ENCODE results near the gene NKD2.

NKD2 gene

DNA sequence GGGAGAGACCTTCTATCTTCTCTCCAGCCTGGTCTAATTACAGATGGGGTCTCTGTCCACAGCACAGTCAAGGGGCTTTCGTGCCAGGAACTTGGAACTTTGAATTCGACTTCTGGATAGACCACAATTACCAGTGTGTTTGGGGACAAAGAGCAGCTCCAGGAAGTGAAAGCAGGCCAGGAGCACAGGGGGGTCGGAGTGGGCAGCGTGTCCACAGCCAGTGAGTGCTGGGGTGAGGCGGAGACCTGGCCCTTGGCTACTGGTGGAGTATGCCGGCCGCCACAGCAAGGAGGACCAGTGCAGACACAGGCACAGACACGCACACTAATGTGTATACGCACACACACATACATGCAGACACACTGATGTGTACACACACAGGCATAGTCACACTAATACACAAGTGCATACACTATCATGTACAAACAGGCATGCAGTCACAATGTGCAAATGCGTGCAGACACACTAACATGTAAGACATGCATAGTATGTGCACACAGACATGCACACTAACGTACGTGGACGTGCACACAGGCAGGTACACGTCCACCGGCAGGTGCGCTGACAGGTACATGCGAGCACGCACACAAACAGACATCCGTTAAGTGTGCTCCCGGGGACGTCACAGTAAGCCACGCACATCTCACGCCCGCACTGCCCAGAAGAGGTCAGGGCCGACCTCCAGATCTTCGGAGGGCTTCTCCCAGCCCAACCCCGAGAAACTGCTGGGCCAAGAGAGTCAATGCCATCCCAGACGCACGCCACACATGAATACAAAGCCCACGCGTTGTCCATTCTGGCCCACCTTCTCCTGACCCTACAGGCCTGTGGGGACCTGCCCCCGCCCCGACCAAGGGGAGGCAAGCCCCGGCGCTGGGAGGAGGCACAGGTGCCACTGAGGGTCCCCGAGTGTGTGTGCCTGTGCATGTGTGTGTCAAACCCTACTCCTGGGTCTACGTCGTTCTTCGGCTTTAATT lies 46.5 kb downstream of the NKD2 start:
- TF ChIP-seq, protein P1, sequence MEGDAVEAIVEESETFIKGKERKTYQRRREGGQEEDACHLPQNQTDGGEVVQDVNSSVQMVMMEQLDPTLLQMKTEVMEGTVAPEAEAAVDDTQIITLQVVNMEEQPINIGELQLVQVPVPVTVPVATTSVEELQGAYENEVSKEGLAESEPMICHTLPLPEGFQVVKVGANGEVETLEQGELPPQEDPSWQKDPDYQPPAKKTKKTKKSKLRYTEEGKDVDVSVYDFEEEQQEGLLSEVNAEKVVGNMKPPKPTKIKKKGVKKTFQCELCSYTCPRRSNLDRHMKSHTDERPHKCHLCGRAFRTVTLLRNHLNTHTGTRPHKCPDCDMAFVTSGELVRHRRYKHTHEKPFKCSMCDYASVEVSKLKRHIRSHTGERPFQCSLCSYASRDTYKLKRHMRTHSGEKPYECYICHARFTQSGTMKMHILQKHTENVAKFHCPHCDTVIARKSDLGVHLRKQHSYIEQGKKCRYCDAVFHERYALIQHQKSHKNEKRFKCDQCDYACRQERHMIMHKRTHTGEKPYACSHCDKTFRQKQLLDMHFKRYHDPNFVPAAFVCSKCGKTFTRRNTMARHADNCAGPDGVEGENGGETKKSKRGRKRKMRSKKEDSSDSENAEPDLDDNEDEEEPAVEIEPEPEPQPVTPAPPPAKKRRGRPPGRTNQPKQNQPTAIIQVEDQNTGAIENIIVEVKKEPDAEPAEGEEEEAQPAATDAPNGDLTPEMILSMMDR (IDR thresholded peaks at IDR 0.05; ENCODE audit: insufficient read depth, low read length, poor library complexity, severe bottlenecking): no peak
- H3K36me3 ChIP-seq (ENCODE audit: control insufficient read depth, insufficient read depth, low read length): no peaks in the 10 kb centered on the region
- no peak for DNase-seq (ENCODE audit: extremely low read depth, insufficient read length)

DNA sequence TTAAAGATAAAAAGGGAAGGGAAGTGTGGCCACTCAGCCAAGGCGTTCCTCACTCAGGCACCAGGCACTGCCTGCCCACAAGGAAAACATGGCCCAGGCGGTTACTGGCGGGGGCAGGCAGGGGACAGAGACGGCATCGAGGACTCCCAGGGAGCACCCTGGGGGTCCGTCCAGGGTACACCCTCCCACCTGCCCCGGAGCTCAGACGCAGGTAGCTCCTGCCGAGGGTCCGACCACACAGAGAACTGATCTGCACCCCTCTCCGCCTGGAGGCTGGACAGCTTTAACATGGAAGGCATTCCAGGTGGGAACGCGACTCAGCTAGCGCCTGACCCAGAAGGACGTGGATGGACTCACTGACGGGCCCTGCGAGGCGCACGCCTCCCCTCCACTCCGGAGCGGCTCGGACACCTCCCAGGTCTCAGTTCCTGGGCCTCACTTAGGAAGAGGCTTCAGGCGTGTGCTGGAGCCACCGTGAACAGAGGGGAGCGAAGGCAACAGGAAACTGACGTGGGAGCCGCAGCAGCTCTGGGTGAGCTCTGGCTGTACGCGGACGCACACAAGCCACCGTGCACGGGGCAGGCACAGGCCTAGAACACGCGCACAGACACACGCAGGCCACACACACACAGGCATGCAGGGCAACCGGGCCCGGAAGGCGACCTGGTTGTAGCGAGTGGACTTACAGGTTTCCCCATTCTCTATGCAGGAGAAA lies 47.5 kb downstream of the NKD2 start:
- Histone ChIP-seq H3K36me3 (ENCODE audit: control insufficient read depth, insufficient read depth, low read length) (no peaks in the 10 kb centered on the region), H3K4me3 (replicated peaks; ENCODE audit: low read depth, low read length) (no peak overlapping the region), H3K27me3 (replicated peaks; ENCODE audit: control insufficient read depth, insufficient read depth, low read length) (no peaks in the 10 kb centered on the region; the same call in 1 of the 2 replicates)
- TF ChIP-seq, protein P1 (IDR thresholded peaks at IDR 0.05; ENCODE audit: insufficient read depth, low read length, poor library complexity, severe bottlenecking): no peak
- no peak for DNase-seq (ENCODE audit: extremely low read depth, insufficient read length)

More for the DNA sequence above, 46.5 kb downstream of the NKD2 start:
- H3K27me3 ChIP-seq (replicated peaks; ENCODE audit: control insufficient read depth, insufficient read depth, low read length): no peaks in the 10 kb centered on the region; the same call in 1 of the 2 replicates
- H3K4me3 ChIP-seq (replicated peaks; ENCODE audit: low read depth, low read length): no peak overlapping the region

DNA sequence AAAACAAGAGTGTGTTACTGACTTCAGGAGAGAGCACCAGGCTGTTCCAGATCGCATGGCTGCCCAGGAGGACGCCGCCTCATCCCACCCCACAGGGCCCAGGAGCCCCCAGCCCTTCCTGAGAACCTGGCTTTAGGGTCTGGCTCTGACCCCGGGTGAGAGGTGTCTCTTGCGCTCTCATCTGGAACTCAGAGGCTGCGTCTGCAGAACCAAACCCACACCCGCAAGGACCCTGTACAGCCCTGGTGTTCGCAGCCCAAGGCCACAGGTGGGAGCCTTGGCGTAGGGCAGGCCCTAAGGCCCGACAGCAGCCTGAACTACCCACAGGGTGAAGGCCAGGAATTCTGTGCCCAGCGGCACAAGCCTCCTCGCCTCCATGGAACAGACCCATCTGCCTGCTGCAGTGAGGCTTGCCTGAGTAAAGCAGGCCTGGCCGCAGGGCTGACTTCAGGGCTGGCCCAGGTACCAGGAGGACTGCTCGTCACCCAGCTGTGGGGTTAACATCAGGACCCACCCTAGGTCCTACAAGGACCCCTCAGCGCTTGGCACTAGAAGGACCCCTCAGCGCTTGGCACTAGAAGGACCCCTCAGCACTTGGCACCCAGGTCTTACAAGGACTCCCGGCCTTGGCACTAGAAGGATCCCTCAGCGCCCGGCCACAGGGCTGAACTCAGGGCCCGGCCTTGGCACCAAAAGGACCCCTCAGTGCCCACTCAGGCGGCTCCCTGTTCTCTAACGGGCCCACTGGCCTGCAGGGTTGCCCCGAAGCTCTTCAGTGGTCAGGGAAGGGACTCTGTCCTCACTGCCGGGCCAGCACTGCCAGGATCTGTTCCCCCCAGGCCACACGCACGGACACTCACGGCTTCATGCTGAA lies 48.2 kb downstream of the NKD2 start:
- Histone ChIP-seq H3K27me3 (replicated peaks; ENCODE audit: control insufficient read depth, insufficient read depth, low read length) (no peaks in the 10 kb centered on the region; the same call in 1 of the 2 replicates), H3K36me3 (ENCODE audit: control insufficient read depth, insufficient read depth, low read length) (no peaks in the 10 kb centered on the region), H3K4me3 (replicated peaks; ENCODE audit: low read depth, low read length) (no peak overlapping the region)
- TF ChIP-seq, protein P1 (IDR thresholded peaks at IDR 0.05; ENCODE audit: insufficient read depth, low read length, poor library complexity, severe bottlenecking): no peak
- DNase-seq (ENCODE audit: extremely low read depth, insufficient read length): no peak

DNA sequence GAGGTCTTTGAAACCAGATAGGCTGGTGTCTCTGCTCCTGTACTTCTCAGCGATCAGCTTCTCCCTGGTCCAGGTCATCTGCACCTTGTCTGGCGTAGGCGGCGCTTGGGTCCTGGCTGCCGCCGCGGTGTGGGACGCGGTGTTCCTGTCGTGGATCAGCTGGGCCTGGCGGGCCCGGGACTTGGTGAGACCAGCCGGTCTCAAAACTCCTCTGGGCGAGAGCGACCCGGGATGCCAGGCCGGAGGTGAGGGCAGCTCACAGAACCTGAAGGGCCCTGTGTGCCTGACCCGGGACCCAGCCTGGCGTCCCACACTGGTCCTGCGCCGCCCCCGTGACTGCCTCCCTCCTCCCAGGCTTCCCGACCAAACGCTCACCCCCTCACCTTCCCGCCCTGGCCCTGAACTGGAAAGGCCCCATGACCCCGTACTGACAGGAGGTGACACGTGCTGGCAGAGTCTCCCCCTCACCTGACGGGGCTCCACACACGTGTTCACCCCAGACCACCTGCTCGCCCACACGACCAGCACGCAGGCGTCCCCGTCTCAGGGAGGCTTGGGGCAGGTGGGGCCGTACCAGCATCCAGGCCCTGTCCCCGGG lies 49.0 kb downstream of the NKD2 start:
- no peaks in the 10 kb centered on the region for H3K36me3 ChIP-seq (ENCODE audit: control insufficient read depth, insufficient read depth, low read length)
- no peak for DNase-seq (ENCODE audit: extremely low read depth, insufficient read length)
- no peak overlapping the region for H3K4me3 ChIP-seq (replicated peaks; ENCODE audit: low read depth, low read length)
- no peaks in the 10 kb centered on the region; the same call in 1 of the 2 replicates for H3K27me3 ChIP-seq (replicated peaks; ENCODE audit: control insufficient read depth, insufficient read depth, low read length)
- TF ChIP-seq, protein P1 (IDR thresholded peaks at IDR 0.05; ENCODE audit: insufficient read depth, low read length, poor library complexity, severe bottlenecking): no peak

All from GM06990 (cell line).